Renal cortical epithelial cell (primary cell): ENCODE data around the gene PDHX. TPM values are rescaled to one million over a fixed set of nuclear protein-coding genes. Genes with fewer than 3 reads are reported as not detected.
A peak's percentile ranks its signal among the peaks of the same experiment; 100 is the strongest.

Source experiments
- DNase-seq: peaks from one replicate; pipeline ENCODE4 v3.0.0-alpha.2; 2011; ENCODE audit warnings: low read depth
- total RNA-seq: library from RNA; depleted of rRNA; stranded (reverse); fragments of >200 nt; gene quantifications from 2 replicates; pipeline ENCODE4 v1.2.3, GENCODE V29; 2014

Gene PDHX
- total RNA-seq, 1 donor from 2014 or later = 67.6 TPM

GRCh38 chr11:34953955-34954354, 37.5 kb downstream of the PDHX start:
- DNase-seq = no peak

- DNase-seq = no peak
Measured at GRCh38 chr11:34957206-34957605, 40.8 kb downstream of the PDHX start.

DNA sequence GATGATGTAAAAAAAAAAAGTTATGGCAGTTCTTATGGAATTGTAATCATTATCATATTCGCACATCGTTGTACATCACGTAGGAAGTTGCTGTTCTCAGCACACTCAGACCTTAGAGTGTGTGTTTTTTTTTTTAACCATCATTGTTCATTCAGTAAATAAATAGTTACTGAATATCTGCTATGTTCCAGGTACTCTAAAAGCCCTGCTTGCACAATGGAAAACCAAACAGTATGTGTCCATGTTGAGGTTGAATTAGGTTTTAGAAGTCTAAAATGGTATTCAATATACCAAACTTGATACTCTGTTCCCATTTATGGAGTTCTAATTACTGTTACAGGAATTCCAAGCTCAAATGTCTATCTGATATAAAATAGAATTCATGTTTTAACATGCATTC, 41.2 kb downstream of the PDHX start:
- no peak for DNase-seq

- no peak for DNase-seq
Measured at GRCh38 chr11:34959770-34960169, 43.4 kb downstream of the PDHX start.

DNA sequence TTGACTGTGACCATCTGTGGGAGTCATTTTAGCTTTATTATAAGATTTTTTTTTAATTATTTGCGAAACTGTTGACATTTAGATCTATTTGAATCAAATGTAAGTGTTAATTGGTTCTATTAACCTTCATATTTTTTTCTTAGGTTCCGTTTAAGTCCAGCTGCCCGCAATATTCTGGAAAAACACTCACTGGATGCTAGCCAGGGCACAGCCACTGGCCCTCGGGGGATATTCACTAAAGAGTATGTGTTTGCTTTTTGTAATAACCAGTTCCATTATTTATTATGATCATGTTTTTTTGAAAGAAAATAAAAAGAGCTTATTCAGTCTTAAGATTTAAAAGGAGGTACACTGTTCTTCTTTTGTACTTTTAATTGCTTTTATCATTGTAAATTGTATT, 43.9 kb downstream of the PDHX start:
- DNase-seq = no peak

GRCh38 chr11:34962034-34962433, 45.6 kb downstream of the PDHX start:
- DNase-seq = no peak

GRCh38 chr11:34963351-34963750, 46.9 kb downstream of the PDHX start:
- DNase-seq = no peak

GRCh38 chr11:34964610-34965331, 48.4 kb downstream of the PDHX start:
- DNase-seq = no peak

- no peak for DNase-seq
Measured at GRCh38 chr11:34968862-34969261, 52.4 kb downstream of the PDHX start.

GRCh38 chr11:34970033-34970432, 53.6 kb downstream of the PDHX start:
- no peak for DNase-seq

GRCh38 chr11:34970480-34970879, 54.1 kb downstream of the PDHX start:
- DNase-seq = no peak

- no peak for DNase-seq
Measured at GRCh38 chr11:34971928-34972327, 55.5 kb downstream of the PDHX start.

DNA sequence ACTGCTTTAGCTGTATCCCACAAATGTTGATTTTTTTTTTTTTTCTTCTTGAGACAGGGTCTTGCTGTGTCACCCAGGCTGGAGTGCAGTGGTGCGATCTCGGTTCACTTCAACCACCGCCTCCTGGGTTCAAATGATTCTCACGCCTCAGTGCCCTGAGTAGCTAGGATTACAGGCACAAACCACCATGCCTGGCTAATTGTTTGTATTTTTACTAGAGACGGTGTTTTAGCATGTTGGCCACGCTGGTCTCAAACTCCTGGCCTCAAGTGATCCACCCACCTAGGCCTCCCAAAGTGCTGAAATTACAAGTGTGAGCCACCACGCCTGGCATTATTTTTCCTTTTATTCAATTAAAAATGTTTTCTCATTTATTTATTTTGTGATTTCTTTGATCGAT, 55.9 kb downstream of the PDHX start:
- DNase-seq = no peak

GRCh38 chr11:34972892-34973291, 56.5 kb downstream of the PDHX start:
- DNase-seq = peak; percentile 24

DNA sequence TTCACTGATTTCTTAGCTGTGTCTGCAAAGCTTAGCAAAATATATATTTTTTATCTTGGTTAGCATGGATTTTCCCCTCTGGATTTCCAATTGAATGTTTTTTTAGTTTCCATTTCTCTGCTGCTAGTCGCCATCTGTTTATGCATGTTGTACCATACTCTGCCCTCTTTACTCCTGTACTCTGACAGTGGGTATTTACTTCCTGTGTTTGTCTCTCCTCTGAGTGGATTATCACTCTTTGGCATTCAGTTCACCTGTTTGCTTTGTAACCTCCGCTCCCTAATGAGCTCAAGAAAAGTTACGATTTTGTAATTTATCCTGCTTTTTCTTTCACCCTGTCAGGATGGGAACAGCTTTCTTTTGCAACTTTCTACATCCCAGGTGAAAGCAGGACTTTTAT, 59.1 kb downstream of the PDHX start:
- no peak for DNase-seq

- no peak for DNase-seq
Measured at GRCh38 chr11:34976496-34977088, 60.2 kb downstream of the PDHX start.

- DNase-seq = peak; percentile 36
Measured at GRCh38 chr11:34977089-34977912, 60.9 kb downstream of the PDHX start.

DNA sequence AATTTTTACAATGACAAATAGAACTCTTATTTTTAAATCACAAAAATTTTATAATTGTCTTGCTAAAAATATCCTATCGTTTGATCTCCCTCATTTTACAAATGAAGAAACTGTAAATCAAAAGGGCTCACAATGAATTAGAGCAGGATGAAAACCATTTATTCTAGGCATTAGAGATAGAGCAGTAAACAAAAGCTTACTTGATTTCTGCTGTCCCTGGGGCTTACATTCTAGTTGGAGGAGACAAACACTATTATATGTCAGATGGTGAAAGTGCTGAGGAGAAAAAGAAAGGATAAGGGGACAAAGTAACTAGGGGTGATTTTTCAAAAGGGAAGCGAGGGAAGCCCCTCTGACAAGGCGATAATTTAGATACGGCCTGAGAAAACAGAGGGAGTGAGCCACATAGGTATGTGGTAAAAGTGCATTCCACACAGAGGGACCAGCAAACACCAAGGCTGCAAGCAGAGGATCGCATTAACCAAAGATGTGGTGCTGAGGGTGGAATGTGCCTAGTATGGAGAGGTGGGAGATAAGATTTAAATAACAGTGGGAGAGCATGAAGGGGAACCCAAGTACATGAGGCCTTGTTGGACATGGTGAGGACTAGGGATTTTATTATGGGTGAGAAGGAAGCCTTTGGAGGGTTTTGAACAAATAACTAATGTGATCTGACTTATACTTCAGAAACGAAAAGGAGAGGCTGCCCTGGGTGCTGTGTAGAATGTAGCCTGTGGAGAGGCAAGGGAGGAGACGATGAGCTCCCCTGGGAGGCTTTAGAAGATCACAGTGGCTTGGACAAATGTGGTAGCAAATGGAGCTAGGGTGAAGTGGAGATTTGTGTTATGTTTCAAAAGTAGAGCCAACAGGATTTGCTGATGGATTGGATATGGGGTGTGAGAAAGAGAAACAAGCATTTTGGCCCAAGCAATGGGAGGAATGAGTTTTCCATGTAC, 62.1 kb downstream of the PDHX start:
- DNase-seq = no peak

DNA sequence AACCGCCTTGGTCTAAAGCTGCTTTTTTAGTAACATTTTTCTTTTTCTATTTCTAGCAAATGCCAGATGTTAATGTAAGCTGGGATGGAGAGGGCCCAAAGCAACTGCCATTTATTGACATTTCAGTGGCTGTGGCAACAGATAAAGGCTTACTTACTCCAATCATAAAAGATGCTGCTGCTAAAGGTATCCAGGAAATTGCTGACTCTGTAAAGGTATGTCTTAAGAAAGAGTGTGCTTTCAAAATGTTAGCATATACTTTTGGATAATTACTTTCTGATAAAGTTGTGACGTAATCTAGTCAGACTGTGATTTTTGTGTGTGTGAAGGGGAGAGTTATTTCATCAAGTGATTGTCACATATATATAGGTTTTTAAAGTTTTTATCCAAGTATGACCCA, 68.1 kb downstream of the PDHX start:
- DNase-seq = no peak

DNA sequence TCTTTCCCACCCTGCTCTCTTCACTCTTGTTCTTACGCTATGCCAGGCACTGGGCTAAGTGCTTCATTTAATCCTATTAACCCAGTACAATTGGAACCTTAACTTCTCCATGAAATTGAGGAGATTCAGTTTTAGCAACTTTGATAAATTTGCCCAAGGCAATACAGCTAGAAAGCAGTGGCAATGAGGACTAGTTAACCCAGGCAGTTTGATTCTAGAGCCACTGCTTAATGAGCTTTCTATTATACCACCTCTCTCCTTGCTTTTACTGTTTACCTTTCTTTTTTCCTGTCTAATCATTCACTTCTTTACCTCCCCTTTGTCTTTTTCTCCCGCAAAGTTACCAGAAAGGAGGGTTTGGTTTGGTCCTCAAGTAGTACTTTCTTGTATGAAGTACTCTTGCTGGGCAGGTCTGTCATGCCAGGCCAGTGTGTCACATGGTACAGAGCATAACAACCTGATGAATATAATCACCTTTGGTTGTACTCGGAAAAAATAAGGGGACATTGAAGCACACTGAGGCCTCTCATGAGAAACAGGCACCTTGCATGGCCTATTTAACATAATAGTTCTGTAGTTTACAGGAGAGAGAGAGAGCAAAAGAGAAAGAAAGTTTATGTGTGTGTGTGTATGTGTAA, 70.6 kb downstream of the PDHX start:
- peak; percentile 51 for DNase-seq

GRCh38 chr11:34987617-34988016, 71.2 kb downstream of the PDHX start:
- DNase-seq = no peak
